Measurements from ENCODE around the gene MVP. TPM values are rescaled to one million over a fixed set of nuclear protein-coding genes. Genes with fewer than 3 reads are reported as not detected.
A peak's percentile ranks its signal among the peaks of the same experiment; 100 is the strongest.

MVP gene
- total RNA-seq, 1 donor from 2014 or later: 2.4 TPM

GRCh38 chr16:29815793-29816693, 4.2 kb upstream of the MVP start, which contains the start of gene PAGR1:
Gene PAGR1 (plus strand): TSS chr16:29816152. CDS start chr16:29816526, 374 bp downstream.
- H3K9me3 Mint-ChIP-seq: no peaks in the 10 kb centered on the region
- H3K36me3 ChIP-seq: no peaks in the 10 kb centered on the region

GRCh38 chr16:29816694-29817441, 3.4 kb upstream of the MVP start:
- Histone ChIP-seq H3K4me1 (peaks cover 29% of the 10 kb centered on the region), H3F3A (ENCODE audit: low read depth) (peaks cover 61% of the 10 kb centered on the region), H2AFZ (replicated peaks) (no peak overlapping the region), H3K4me3 (peak overlapping the region; percentile 83), H3K27ac (no peak overlapping the region), H3K36me3 (no peaks in the 10 kb centered on the region), H3K9me3 (ENCODE audit: low read depth) (no peaks in the 10 kb centered on the region), H3K9ac (peak overlapping the region; percentile 18), H4K20me1 (ENCODE audit: low read depth) (peaks cover 43% of the 10 kb centered on the region), H3K79me2 (ENCODE audit: low read depth) (peaks cover 65% of the 10 kb centered on the region), H3K4me2 (peak overlapping the region; percentile 88), H3K27me3 (no peaks in the 10 kb centered on the region)
- peak; percentile 62 for DNase-seq (ENCODE audit: low spot score)
- Mint-ChIP-seq H3K27ac (peak overlapping the region; percentile 63), H3K4me3 (peak overlapping the region; percentile 98), H3K27me3 (ENCODE audit: insufficient read depth, low read depth) (peaks cover 9% of the 10 kb centered on the region), H3K4me1 (peaks cover 62% of the 10 kb centered on the region), H3K9me3 (no peaks in the 10 kb centered on the region), H3K36me3 (peaks cover 14% of the 10 kb centered on the region)
- TF ChIP-seq EZH2 (IDR thresholded peaks at IDR 0.05) (no peak), CTCF (IDR thresholded peaks at IDR 0.05) (no peak), EZH2phosphoT487 (IDR thresholded peaks at IDR 0.05) (no peak)

More at GRCh38 chr16:29815793-29816693, 4.2 kb upstream of the MVP start, which contains the start of gene PAGR1:
- H3K4me1 ChIP-seq: peaks cover 29% of the 10 kb centered on the region
- Mint-ChIP-seq H3K36me3 (peaks cover 14% of the 10 kb centered on the region), H3K27me3 (ENCODE audit: insufficient read depth, low read depth) (peaks cover 12% of the 10 kb centered on the region), H3K27ac (peak within 1 kb of the TSS; percentile 99), H3K4me3 (peak within 1 kb of the TSS; percentile 98), H3K4me1 (peaks cover 65% of the 10 kb centered on the region)
- H3K27me3 ChIP-seq: no peaks in the 10 kb centered on the region
- H3K4me3 ChIP-seq: peak within 1 kb of the TSS; percentile 83
- peak within 1 kb of the TSS; percentile 18 for H3K9ac ChIP-seq
- H3F3A ChIP-seq (ENCODE audit: low read depth): peaks cover 62% of the 10 kb centered on the region
- H3K9me3 ChIP-seq (ENCODE audit: low read depth): no peaks in the 10 kb centered on the region
- peaks cover 43% of the 10 kb centered on the region for H4K20me1 ChIP-seq (ENCODE audit: low read depth)
- DNase-seq (ENCODE audit: low spot score): peak; percentile 99
- H3K27ac ChIP-seq: peak within 1 kb of the TSS; percentile 53
- H3K4me2 ChIP-seq: peak within 1 kb of the TSS; percentile 88
- no peak for TF ChIP-seq EZH2phosphoT487 (IDR thresholded peaks at IDR 0.05)
- TF ChIP-seq CTCF (IDR thresholded peaks at IDR 0.05): peak; percentile 94
- no peak for TF ChIP-seq EZH2 (IDR thresholded peaks at IDR 0.05)
- H2AFZ ChIP-seq (replicated peaks): no peak within 1 kb of the TSS
- peaks cover 65% of the 10 kb centered on the region for H3K79me2 ChIP-seq (ENCODE audit: low read depth)

GRCh38 chr16:29818082-29818481, 2.2 kb upstream of the MVP start:
- peak overlapping the region; percentile 80 for H3K4me3 Mint-ChIP-seq
- peak overlapping the region; percentile 88 for H3K4me2 ChIP-seq
- H3K27me3 ChIP-seq: no peaks in the 10 kb centered on the region
- no peaks in the 10 kb centered on the region for H3K36me3 ChIP-seq
- no peaks in the 10 kb centered on the region for H3K9me3 Mint-ChIP-seq
- TF ChIP-seq EZH2 (IDR thresholded peaks at IDR 0.05) (no peak), EZH2phosphoT487 (IDR thresholded peaks at IDR 0.05) (no peak), CTCF (IDR thresholded peaks at IDR 0.05) (no peak)
- no peak overlapping the region for H2AFZ ChIP-seq (replicated peaks)
- peaks cover 59% of the 10 kb centered on the region for H3F3A ChIP-seq (ENCODE audit: low read depth)
- H3K4me1 Mint-ChIP-seq: peaks cover 63% of the 10 kb centered on the region
- H3K9ac ChIP-seq: no peak overlapping the region
- DNase-seq (ENCODE audit: low spot score): no peak
- peaks cover 43% of the 10 kb centered on the region for H4K20me1 ChIP-seq (ENCODE audit: low read depth)
- H3K4me3 ChIP-seq: no peak overlapping the region
- peak overlapping the region; percentile 8 for H3K27ac Mint-ChIP-seq
- peaks cover 55% of the 10 kb centered on the region for H3K79me2 ChIP-seq (ENCODE audit: low read depth)
- no peaks in the 10 kb centered on the region for H3K9me3 ChIP-seq (ENCODE audit: low read depth)
- peaks cover 14% of the 10 kb centered on the region for H3K36me3 Mint-ChIP-seq
- H3K4me1 ChIP-seq: peaks cover 25% of the 10 kb centered on the region
- H3K27me3 Mint-ChIP-seq (ENCODE audit: insufficient read depth, low read depth): peaks cover 6% of the 10 kb centered on the region
- H3K27ac ChIP-seq: no peak overlapping the region
